NCI-H1048 (cell line): ENCODE measurements around the gene HEY2.

Source experiments
- DNase-seq: peaks from one replicate; lab custom pipeline; 2025; lab: John Stamatoyannopoulos, UW

Gene HEY2

DNA sequence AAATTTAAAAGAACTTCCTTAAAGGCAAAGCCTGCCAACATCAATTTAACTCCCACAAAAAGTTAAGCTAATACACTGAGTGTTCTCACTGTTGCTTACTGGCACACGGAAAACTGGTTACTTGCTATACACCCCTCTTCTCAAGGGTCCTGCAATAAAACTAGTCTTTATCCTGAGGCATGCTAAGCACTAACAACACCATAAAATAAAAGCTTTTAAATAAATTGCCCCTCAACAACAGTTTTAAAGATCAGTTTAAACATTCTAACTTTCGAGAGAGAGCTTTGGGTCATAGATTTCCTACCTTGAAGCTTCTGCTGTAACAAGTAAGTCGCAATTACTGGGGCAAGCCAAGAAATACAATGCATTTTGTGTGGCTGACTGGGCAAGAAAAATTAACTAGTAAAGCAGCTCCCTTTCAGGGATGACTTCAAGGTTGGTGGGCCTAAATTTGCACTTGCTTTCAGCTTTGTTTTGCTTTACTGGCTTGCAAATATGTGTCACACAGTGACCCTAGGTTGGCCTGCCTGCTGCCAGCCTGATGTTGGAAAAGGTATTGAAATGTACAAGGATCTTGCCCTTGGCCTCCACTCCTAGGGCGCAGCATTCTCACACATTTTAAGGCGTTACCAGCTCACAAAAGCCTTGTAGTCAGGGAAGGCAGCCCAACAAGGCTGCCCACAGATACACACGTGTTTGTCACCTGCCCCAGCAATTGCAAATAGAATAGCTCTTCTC lies 4.0 kb upstream of the HEY2 start:
- DNase-seq, result no peak

- DNase-seq, result no peak
Observed at GRCh38 chr6:125746019-125746414, 3.4 kb upstream of the HEY2 start.

DNA sequence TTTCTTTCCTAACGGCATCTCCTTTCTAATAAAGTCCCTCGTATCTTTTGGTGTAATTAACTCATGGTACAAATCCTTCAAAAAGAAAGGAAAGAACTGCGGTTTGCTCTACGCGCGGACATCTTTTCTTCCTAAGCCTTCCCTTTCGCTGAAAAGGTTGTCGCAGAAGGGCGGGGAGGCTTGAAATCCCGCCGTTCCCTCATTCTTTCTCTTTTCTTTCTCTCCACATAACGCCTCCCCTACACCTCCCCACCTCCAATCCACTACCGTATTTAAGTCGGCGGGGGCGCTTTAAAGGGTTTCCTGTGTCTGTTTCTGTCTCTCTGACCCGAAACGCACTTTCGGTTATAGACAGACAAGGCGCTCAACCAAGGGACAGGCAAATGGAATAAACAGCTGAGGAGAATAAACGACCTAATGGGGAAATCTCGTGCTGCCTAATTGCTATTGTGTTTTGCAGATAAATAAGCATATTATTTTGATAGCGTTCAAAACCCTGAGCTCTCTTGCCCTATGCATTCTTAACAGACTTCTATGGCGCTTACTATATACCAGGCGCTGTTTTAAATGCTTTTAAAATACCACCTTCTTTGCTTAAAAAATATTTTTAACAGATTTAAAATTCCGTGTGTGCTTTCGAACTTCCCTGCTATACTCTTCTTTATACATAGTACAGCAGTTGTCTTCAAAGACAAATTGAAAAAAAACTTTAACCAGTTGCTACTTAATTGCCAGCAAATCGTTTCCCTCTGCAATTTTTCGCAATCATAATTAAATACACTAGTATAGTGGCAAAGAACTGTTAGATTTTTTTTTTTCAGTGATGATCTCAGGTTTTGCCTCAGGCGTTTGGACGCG lies 2.5 kb upstream of the HEY2 start:
- no peak for DNase-seq

- DNase-seq, result no peak
Observed at GRCh38 chr6:125747589-125748405, 1.6 kb upstream of the HEY2 start.

DNA sequence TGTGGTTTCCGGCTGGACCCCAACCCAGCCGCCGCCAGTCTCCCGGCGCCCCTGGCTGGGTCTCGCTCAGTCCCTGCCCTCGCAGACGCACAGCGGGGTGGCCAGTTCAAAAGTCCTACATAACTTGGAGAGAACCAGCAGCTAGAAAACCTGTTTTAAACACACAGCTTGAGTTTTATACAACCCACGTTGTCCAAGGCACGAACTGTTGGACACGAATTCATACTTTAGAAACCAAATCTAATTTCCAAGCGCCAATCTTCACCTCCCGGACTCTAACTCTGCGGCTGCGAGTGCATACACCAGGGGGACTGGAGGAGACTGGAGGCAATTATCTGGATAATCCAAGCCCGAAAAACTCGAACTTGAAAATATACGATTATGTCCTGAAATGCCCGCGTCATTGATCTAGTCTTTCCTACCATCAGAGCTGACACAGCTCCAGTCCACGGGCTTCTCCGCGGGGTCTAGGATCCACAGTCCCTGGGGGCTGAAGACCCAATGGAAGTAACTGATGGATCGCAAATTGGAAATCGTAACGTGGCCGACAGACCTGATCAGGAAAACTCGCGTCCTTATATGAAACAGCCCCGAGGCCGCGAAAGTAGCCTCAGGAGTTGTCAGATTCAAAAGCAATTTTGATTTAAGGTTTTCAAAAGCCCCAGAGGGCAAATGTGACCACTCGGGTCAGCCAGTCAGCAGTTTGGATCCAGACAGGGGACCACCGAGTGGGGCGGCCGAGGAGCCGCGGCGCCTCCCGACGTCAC lies 843 bp upstream of the HEY2 start:
- no peak for DNase-seq

DNA sequence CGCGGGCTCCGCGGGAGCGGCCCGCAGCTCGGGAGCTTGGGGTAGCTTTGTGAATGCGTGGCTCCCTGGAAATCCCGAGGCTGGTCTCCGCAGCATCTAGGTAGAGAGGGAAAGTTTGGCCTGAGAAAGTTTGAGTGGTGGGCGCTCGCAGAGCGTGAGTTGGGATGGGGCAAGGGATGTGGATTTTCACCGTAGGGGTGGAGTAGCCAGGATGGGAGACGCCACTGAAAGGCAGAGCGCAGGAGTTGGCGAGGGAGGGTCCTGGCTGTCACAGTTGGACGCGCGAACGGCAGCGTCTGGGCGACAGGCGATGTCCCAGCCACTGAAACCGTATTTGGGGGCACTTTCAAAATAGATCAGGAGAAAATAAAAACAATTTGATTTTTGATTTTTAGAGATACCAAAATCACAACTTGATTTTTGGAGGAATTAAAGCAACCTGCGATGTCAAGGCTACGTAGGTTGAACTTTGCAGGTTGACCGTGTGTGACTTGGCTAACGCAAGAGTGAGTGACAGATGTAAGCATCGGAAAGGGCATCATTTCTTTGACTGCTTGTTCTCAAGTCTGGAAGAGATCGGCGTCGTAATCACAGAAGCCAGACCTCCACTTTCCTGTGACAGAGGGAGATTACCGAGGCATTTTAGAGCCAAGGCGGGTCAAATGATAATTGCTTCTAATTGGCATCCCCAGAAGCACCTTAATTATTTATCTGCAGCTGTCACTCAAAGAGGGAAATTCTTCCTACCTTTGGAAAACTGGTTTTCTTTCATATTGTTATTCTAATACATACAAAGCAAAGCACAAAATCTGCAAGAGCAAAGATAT lies 646 bp downstream of the HEY2 start:
- DNase-seq, result no peak

- DNase-seq, result no peak
Observed at GRCh38 chr6:125750692-125751333, 1.4 kb downstream of the HEY2 start.

DNA sequence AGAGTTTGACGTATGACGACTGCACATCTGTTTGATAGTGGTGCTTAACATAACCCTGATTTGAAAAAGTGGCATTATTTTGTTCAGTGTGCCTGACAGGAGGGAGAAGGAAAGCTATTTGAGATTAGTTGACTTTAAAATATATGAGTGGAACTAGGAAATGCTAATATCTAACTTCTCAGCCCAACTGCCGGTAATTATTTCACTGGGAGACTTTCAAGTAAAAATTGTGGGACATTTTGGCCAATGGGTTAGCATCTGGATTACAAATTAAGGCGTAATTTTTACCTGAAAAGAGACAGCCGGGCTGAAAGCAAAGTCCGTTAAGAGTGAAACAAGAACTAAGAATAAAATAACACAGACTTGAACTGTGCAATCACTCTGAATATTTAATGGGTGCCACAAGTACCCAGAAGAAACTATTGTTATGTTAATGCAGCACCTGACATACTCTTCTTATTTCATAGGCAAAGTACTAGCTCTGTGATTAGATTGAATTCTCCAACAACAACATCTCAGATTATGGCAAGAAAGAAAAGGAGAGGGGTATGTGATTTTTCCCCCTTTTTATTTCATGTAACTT lies 2.0 kb downstream of the HEY2 start:
- no peak for DNase-seq

GRCh38 chr6:125752773-125753172 lies 3.3 kb downstream of the HEY2 start:
- no peak for DNase-seq

- no peak for DNase-seq
Observed at GRCh38 chr6:125753218-125753936, 3.9 kb downstream of the HEY2 start.

DNA sequence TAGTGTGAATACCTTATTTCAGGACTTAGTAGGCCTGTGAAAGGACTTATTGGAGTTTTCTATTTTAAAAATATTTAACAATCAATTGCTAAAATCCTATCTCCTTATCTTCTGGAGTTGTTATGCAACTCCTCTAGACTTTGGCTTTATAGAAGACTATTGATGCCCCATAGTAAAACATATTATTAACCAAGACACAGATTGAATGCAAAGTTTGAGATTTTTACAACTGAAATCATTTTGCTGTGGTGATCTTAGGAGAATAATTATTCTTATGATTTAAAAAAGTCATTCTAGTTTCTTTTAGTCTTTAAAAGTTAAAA lies 4.5 kb downstream of the HEY2 start:
- DNase-seq, result no peak

- no peak for DNase-seq
Observed at GRCh38 chr6:125754566-125754965, 5.1 kb downstream of the HEY2 start.

GRCh38 chr6:125759184-125759902 lies 9.9 kb downstream of the HEY2 start:
- DNase-seq, result no peak

GRCh38 chr6:125759959-125760457 lies 10.6 kb downstream of the HEY2 start:
- DNase-seq, result no peak

DNA sequence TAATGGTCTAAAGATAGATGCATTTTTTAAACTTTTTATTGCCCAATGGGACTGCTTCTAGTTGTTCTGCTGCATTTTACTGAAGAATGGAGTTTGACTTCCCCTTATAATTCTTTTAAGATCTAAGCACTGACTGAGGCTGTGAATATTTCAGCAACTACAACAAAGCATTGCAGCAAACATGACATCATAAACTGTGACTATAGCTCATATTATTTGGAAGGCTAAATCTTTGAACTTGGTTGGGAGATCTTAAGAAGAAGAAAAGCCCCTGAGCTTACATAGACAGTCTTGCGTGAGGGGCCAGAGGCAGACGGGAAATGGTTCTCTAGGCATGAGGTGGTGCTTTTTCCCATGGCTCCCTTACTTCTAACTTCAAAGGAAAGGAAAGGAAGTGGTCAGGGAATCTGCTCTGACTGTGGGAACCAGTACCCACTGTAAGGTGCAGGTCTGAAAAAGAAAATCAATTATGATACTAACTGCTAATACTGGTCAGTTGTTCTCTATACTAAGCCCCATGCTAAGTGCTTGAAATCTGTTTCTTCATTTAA lies 14.8 kb downstream of the HEY2 start:
- DNase-seq, result no peak

DNA sequence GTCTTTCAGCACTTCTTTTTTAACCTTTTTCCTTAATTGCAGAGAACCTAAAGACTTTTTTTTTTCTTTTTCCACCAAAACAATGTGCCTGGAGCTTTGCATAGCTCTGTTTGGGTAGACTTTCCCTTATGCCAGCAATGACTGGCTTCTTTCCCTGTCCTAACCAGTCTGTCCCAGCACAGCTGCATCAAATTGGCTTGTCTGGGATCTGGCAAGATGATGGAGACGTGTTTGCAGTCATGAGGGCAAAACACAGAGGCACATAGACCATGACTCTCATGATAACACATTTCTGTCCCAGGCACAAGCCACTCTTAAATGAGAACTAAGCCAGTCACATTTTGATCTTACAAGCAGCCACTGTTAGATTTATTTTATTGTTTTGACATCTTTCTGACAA lies 16.5 kb downstream of the HEY2 start:
- no peak for DNase-seq

GRCh38 chr6:125766641-125767040 lies 17.2 kb downstream of the HEY2 start:
- no peak for DNase-seq

DNA sequence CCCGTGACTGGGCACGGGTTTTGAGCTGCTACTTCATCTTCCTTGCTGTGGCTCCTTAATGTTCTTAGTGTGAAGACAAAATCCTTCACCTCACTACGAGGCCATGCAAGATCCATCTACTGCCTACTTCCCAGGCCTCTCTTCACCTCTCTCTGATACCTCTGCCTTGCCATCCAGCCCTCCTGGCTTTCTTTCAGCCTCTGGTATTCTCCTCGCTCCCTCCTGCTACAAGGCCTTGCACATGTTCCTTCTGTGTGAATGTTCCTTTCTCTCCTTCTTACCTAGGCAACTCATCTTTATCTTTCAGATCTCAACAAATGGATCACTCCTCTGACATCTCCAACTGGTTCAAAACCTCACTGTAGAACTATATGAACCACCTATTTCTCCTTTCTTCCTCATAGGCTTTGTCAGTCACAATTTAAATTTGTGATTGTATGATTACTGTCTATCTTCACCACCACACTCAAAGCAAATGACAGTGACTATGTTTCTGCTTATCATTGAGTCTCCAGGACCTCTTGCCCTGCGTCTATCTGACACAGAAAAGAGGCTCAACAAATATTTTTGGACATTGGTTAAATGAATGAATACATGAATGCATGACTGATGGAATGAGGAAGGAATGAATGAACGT lies 19.8 kb downstream of the HEY2 start:
- DNase-seq, result no peak
